ENCODE data around the gene TNP1. TPM values are rescaled to one million over a fixed set of nuclear protein-coding genes. Genes with fewer than 3 reads are reported as not detected.

The TNP1 gene, protein sequence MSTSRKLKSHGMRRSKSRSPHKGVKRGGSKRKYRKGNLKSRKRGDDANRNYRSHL
- total RNA-seq (2014; rRNA removed; shearing (Covaris generic)): not detected in 2 replicates

DNA sequence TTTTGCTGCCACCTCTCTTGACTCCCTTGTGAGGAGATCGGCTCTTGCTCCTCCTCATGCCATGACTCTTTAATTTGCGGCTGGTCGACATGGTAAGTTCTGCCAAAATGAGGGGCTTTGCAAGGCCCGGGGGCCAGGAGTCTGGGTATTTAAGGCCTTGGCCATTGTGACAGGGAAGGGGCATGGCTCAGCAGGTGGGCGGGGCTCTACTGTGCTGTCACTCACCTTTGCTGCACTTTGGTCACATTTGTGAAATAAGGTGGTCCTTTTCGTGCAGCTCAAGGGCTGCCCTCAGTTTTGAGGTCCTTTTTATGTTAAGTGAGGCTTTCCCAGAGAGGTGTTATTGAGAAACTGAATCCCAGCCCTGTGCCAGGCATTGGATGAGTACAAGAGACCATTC, at the start of gene TNP1:
TSS of gene TNP1 (minus strand) at position 121 of the 400 bp plus-strand sequence. CDS start at position 91, 30 bp downstream.

Other genes with a start within 250 kb of the TNP1 start
- 146 and 169 TPM in 2 replicates for gene IGFBP2, start 226.6 kb downstream of the TNP1 start, total RNA-seq (2014; rRNA removed; shearing (Covaris generic))
- 43.6 and 55.6 TPM in 2 replicates for gene IGFBP5, start 164.5 kb downstream of the TNP1 start, total RNA-seq (2014; rRNA removed; shearing (Covaris generic))